ENCODE data around the gene PCDH9.

DNA sequence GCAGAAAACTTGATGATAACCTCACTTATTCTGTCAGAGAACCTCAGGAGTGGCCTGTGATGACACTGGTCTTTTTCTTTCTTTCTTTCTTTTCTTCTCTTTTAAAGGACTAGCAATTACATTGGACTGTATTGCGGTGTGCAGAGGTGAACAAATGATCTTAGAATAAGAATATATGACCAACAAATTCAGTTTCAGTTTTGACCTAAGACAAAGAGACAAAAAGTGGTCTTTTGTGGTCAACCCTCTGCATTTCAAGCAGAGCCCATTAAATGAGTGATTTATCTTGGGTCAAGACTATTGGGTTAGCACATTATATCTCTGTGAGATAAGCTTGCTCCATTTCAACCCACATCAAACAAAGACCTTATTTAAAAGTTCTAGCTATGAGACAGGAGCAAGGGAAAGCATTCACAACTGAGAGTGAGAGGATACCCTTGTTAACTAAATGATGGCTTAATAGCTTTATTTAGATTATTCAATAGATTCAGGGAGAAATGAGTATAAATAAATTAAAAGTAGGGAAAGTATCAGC, 644.4 kb downstream of the PCDH9 start:
- TF ChIP-seq, protein P1, sequence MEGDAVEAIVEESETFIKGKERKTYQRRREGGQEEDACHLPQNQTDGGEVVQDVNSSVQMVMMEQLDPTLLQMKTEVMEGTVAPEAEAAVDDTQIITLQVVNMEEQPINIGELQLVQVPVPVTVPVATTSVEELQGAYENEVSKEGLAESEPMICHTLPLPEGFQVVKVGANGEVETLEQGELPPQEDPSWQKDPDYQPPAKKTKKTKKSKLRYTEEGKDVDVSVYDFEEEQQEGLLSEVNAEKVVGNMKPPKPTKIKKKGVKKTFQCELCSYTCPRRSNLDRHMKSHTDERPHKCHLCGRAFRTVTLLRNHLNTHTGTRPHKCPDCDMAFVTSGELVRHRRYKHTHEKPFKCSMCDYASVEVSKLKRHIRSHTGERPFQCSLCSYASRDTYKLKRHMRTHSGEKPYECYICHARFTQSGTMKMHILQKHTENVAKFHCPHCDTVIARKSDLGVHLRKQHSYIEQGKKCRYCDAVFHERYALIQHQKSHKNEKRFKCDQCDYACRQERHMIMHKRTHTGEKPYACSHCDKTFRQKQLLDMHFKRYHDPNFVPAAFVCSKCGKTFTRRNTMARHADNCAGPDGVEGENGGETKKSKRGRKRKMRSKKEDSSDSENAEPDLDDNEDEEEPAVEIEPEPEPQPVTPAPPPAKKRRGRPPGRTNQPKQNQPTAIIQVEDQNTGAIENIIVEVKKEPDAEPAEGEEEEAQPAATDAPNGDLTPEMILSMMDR (IDR thresholded peaks at IDR 0.05): no peak
- TF ChIP-seq, protein P2, sequence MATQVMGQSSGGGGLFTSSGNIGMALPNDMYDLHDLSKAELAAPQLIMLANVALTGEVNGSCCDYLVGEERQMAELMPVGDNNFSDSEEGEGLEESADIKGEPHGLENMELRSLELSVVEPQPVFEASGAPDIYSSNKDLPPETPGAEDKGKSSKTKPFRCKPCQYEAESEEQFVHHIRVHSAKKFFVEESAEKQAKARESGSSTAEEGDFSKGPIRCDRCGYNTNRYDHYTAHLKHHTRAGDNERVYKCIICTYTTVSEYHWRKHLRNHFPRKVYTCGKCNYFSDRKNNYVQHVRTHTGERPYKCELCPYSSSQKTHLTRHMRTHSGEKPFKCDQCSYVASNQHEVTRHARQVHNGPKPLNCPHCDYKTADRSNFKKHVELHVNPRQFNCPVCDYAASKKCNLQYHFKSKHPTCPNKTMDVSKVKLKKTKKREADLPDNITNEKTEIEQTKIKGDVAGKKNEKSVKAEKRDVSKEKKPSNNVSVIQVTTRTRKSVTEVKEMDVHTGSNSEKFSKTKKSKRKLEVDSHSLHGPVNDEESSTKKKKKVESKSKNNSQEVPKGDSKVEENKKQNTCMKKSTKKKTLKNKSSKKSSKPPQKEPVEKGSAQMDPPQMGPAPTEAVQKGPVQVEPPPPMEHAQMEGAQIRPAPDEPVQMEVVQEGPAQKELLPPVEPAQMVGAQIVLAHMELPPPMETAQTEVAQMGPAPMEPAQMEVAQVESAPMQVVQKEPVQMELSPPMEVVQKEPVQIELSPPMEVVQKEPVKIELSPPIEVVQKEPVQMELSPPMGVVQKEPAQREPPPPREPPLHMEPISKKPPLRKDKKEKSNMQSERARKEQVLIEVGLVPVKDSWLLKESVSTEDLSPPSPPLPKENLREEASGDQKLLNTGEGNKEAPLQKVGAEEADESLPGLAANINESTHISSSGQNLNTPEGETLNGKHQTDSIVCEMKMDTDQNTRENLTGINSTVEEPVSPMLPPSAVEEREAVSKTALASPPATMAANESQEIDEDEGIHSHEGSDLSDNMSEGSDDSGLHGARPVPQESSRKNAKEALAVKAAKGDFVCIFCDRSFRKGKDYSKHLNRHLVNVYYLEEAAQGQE (IDR thresholded peaks at IDR 0.05; ENCODE audit: insufficient read depth in 1 of 2, low read depth in 2 of 2, low read length in 1 of 2): no peak
